D341Med (cell line): ENCODE results near the gene MERTK.

ENCODE experiments used
- DNase-seq: peaks from one replicate; pipeline ENCODE4 v3.0.0; 2012; ENCODE audit warnings: low spot score

Gene MERTK

DNA sequence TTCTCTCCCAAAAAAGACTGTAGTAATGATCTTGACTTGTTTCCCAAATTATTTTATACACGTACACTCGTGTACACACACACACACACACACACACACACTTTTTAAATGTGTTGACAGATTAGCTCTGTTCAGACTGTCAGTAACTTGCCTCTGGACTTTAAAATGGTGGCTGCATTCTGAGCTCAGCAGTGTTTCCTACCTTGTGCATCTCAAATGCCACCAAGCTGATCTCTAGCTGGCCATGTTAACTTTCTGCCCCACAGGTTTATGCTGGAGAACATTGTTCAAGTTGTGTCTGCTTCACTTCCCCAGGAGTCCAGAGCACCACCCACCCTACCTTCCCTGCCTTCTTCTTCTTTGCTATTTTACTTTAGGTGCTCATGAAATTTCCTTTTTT is 83.3 kb downstream of the MERTK start:
- no peak for DNase-seq

DNA sequence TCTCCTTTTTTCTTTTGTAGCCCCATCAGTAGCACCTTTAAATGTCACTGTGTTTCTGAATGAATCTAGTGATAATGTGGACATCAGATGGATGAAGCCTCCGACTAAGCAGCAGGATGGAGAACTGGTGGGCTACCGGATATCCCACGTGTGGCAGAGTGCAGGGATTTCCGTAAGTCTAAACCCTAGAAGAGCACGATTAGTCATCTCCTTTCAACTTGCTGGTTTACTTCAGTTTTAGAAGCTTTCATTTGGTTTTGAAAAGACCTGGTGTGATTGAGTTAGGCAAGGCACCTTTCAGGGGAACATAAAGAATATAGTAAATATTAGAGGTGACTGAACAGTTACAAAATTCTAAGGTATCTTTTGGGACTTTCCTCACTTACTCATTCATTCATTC is 84.4 kb downstream of the MERTK start:
- DNase-seq: no peak

DNA sequence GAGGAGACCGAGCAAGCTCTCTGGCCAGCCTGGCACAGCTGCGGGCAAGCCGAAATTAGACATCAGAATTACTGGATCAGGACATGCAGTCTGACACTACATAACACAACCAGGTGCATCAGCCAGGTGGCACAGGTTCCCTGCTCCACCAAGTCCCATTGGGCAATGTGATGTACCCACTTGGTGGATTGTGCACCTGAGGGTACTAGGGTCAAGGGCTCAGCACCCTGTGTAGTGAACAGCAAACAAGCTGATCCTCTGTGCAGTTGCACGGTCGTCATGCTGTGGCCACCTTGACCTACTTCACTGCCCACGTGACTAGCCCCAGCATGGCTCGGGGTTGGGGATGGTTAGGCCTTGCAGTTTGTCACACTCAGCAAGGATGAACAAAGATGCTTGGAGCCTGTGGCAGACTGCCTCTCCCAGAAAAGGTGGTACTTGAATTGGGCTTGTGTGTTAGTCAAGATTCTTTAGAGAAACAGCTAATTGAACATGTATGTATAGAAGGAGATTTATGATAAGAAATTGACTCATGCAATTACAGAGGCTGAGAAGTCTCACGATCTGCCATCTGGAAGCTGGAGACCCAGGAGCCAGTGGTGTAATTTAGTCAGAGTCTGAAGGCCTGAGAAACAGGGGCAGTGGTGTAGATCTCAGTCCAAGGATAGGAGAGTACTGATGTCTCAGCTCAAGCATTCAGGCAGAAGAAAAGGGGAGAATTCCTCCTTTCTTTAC is 85.2 kb downstream of the MERTK start:
- DNase-seq: no peak

DNA sequence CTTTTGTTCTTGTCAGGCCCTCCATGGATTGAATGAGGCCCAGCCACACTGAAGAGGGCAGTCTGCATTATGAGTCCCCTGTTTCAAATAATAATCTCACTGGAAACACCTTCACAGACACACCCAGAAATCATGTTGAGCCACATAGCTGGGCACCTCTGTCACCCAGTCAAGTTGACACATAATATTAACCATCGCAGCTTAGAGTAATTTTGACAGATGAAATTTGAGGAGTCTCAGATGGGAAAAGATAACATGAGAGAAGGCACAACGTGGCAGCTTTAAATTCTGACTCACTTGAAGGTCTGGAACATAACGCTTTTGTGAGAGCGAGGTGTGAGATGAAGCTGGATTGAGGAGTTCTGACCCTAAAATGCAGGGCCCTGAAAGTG is 85.8 kb downstream of the MERTK start:
- DNase-seq: no peak

DNA sequence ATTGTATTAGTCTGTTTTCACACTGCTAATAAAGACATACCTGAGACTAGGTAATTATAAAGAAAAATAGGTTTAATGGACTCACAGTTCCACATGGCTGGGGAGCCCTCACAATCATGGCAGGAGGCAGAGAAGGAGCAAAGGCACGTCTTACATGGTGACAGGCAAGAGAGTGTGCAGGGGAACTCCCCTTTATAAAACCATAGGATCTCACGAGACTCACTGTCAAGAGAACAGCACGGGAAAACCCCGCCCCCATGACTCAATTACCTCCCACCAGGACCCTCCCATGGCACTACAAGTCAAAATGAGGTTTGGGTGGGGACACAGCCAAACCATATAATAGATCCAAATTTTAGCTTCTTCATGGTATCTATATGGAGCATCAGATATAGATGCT is 87.1 kb downstream of the MERTK start:
- no peak for DNase-seq

DNA sequence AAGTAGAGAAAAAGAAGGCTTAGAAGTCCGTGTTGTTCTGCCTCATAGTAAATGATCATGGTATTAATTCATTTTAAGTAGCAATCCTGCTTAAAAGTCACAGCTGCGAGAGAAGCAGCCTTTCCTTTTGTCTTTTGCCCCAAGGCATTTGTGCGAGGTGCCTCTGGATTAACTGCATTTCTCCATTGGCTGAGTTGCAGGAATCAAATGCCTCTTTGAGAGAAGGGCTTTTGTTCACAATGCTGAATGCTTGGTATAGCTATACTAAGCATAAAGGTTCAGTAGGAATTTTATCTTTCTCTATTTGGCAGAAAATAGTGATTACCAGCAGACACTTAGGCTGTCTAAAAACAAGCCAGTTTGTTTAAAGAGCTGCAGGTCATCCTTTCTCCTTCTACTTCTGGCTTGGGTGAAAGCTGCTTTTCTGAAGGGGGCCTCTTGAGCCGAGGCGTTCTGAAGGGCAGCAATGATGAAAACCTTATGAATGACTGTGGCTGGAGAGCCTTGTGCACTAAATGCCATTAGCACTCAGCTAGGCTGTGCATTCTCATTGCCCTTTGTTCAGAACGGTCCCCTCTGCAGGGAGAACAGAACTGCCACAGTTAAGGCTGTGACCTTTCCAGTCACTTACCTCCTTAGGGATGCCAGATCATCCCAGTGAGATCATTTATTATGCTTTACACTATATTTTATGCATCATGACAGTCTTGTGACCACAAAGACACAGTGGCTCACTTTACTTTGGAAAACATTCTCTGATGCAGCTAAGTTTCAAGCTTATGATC is 87.9 kb downstream of the MERTK start:
- no peak for DNase-seq

DNA sequence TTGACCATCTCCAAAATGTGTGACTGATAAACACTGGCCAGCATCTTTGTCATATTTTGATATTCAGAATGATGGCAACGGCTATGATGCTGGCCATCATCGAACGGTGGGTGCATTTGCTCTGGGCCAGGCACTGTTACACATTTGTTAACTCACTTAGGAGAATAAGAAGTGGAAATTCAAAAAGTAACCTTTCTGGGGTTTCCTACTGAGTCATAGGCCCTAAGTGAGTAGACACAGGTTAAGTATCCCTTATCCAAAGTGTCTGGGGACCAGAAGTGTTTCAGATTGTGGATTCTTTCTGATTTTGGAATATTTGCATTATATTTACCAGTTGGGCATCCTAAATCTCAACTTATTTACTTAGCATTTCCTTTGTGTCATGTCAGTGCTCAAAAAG is 92.0 kb downstream of the MERTK start:
- no peak for DNase-seq

DNA sequence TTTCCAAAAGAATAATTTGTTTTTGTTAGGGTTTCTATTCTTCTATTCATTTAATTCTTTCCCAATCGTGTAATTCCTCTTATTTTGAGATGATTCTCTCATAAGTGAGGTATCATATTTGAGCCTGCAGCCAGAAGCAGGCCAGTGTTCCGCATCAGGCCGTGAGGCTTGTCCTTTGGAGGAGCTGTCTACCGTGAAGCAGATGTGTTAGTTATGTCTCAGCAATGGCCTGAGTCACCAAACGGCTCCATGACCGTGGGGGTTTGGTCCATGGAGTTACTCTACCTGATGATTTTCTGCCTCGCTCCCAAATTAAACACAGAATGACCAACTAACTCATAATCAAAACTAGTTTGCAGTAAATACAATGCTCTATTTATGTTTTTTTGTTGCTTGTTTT is 92.4 kb downstream of the MERTK start:
- DNase-seq: no peak

DNA sequence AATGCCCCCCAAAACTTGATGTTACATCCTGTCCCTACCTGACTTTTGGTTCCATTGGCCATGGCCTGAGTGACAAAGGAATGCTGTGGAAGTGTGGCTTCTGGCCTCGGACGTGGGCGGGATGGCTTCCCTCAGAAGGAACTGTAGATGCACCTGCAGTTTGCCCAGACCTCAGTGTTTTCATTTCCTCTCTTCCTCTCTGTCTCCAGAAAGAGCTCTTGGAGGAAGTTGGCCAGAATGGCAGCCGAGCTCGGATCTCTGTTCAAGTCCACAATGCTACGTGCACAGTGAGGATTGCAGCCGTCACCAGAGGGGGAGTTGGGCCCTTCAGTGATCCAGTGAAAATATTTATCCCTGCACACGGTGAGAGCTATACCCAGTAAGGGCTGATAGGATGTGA is 95.6 kb downstream of the MERTK start:
- no peak for DNase-seq

DNA sequence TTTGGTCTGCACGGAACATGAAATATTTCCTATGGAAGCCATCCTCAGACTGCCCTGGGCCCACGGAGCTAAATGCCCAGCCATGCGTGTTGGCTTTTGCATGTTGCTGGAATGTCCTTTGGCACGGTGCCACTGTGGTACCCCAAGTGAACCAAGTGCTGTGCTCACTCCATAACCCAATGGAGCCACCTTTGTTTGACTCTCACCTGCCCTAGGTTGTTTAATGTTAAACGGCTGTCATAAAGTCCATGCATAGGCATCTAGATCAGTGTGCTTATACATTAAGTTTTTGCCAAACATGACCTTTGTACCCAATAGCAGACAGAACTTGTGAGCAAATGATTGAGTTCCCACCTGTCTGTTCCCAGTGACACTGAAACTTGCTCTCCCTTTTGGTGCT is 96.7 kb downstream of the MERTK start:
- DNase-seq: no peak

DNA sequence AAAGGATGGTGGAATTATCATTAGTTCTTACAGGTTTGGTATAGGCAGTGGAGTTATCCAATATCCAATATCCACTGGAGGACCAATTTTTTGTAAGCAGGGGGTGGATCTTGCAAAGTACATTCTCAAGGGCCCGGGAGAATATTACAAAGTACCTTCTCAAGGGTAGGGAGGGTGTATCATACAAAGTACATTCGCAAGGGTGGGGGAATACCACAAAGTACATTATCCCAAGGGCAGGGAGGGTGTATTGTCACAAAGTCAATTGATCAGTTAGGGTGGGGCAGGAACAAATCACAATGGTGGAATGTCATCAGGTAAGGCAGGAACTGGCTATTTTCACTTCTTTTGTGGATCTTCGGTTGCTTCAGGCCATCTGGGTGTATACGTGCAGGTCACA is 101.4 kb downstream of the MERTK start:
- DNase-seq: no peak

DNA sequence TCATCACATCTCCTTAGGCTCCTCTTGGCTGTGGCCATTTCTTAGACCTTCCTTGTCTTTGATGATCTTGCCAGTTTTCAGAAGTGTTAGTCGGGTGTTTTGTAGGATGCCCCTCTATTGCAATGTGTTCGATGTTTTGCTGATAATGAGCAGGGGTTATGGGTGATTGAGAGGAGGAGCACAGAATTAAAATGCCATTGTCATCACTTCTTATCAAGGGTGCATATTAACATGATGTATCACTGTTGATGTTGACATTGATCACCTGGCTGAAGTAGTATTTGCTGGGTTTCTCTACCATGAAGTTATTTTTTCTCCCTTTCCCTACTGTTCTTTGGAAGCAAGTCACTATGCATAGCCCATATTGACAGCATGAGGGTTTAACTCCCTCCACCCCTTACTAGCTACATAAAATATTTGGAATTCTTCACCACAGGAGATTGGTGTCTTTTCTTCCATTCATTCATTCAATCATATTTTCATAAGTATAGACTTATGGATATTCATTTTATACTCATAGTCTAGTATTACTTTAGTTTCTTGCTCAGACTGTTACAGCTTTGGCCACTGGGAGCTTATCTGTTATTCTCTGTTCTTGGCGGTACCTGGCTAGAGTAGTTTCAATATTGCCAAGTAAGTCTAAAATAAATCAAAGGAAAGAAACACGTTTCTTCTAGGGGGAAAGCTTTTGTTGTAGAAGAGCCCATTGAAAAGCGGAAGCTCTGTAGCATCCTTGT is 102.2 kb downstream of the MERTK start:
- DNase-seq: no peak

DNA sequence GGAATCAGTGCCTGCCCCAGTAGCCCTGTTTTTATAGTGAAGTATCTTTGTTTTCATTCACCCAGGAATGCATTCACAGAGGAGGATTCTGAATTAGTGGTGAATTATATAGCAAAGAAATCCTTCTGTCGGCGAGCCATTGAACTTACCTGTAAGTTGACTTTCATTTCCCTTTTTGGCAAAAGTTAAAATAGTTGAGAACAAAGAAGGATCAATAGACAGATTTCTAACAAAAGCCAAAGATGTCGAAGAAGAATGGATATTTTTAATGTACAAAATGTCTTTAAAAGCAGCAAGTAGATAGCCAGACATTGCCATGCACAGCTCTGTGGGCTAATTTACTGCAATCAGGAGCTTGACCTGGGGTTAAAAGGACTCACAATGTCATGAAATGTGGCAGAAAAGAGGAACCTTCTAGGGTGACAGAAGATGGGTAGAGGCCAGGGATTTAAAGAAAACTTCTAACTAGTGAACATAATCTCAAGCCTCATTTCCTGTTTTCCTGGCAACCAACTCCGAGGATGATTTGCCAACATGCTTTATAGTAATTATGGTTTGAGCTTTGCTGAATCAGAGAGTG is 102.8 kb downstream of the MERTK start:
- DNase-seq: no peak

DNA sequence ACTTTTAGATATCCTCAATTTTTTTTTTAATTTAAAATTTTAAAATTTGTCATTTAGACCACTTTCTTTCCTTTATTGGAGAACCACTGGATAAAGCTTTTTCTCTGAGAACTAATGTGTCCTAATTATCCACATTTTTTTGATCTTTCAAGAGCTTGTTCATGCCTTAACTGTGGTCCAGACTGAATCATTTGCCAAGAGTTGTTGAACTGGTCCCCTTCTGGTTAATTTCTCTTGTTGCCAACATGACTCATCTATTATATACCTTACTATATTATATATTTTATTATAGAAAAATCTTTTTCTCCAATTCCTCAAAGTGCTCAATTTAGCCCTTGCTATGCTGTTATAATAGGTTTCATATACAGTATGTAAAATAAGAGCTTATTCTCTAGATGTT is 103.5 kb downstream of the MERTK start:
- no peak for DNase-seq

DNA sequence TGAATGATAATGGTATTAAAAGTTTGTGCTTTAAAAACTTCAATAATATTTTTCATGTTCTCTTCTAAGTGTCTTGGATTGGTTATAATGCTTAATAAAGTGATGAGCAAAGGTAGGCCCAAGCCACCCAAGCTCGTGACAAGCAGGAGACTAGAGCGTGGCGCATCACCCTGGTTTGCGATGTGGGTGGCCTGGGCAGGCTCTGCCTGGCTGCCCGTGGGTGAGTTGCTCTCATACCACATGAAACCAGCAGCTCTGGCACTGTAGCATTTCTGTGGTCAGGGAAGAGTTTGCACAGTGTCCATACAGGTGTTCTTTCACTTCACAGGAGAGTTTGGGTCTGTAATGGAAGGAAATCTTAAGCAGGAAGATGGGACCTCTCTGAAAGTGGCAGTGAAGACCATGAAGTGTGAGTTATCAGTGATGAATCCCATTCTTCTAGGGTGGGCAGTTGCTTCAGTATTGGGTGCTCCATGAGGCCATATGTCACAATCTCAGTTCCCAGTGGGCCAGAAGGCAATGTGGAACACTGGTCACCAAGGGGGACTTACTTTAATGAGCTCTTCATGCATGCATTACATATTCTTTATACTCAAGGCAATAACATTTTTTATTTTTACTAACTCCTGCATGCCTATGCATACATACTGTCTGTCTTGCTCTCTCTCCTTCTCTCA is 105.3 kb downstream of the MERTK start:
- DNase-seq: no peak

DNA sequence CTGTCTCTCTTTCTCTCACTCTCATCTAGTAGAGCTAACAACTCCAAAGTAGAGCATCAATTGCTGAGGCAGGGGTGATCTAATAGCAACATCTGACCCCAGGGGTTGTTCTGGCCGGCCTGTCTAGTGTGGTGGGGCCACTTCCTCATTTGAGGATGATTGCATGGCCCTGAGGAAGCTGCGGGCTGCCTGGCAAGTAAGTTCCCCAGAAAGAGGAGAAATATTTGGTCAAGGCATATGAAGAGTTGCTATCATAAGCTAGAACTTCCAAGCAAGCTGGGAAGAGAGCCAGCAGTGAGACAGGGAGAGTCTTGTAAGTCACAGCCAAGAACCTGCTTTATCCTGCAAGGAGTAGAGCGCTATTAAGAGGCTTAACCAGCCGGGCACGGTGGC is 105.8 kb downstream of the MERTK start:
- no peak for DNase-seq

DNA sequence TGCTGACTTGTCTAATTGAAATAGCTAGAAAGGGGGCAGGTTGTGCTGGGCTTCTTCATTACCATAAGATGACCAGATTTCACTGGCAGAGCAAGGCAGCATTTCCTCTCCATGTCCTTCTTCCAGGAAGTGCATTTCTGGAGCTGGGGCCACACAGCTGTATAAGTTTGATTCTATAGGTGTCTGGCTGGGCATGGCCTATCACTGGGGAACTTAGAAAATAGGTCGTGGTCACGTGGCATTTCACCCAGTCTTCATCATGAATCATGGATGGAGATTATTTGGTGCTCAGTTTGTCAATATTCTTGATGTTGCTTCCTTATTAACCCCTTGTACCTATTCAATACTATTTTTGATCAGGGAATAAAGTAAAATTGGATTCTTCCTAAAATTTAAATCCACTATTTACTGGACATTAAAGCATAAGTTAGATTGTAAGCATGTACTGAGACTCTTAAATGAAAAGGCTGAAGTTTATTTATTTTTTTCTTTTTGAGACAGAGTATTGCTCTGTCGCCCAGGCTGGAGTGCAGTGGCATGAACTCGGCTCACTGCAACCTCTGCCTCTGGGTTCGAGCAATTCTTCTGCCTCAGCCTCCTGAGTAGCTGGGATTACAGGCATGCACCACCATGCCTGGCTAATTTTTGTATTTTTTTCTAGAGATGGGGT is 107.1 kb downstream of the MERTK start:
- no peak for DNase-seq

DNA sequence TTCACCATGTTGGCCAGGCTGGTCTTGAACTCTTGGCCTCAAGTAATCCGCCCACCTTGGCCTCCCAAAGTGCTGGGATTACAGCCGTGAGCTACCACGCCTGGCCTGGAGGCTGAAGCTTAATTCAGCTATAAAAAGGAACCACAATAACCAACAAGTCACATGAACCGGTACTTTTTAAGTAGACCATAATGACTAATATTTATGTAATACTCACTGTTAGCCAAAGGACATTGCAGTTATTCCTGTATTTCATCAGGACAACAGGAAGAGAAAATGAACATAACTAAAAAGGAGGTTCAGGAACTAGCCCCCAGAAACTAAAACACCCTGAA is 107.6 kb downstream of the MERTK start:
- DNase-seq: no peak

DNA sequence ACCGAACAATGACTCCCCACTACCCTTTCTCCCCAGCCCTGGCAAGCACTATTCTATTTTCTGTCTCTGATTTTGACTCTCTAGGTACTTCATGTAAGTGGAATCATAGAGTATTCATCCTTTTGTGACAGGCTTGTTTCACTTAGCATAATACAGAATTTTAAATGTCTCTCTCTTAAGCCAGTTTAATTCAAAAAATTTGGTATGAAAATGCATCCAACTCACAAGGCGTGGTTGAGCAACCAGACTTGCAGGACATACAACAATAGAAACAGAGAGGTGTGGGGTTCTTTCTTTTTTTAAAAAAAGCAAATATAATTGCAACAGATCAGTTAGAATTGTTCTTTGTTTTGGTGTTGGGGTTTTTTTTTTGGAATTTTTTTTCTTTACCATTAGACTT is 109.1 kb downstream of the MERTK start:
- no peak for DNase-seq

DNA sequence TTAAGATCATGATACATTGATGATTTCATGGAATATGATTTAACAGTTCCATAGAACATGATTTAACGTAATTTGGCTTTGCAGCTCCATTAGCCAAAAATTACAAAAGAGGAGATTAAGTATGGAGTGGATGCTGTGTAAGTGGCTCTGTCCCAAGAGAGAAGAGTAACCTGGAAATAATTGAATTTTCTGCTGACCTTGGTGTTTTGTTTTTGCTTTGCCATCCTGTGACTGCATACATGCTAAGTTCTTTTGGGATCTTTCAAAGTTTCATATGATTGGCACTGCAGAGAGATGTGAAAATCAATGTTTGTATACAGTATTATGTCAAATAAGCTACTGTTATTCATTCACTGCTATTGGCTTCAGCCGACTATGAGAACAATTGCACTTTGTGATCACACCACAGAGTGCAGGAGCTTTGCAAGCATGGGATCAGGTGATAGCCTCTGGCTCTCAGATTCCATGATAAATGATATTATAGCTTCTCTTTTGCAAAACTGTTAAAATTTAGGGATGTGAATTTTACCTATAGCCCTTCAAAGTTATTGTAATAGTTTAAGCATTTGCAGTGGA is 110.6 kb downstream of the MERTK start:
- no peak for DNase-seq

DNA sequence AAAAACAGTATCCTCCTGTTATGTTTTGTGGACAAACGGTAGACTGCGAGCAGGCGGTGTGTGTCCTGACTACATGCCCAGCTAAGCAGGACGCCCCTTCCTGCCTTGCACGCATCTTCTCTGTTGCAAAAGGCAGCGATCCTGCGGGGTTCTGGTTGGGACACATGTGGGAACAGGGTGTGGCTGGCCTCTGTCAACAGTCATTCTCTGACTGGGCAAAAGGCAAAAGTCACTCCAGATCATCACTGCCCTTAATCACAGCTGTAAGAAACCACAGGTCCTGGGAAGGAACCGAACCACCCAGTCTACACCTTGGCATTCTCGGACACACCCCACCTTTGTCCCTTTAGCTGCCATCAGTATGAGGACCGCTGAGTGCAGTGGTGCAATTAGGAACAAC is 112.3 kb downstream of the MERTK start:
- DNase-seq: no peak
